NCI-H524 treated with DMSO at 0.1 percent for 48 hours (cell line): ENCODE measurements around the gene CATSPERZ.
"Not testable (repeated sequence)": the region's sequence is repeated elsewhere in the genome, so short reads cannot be mapped to it uniquely, and the experiment has no call there.

Source experiments
- DNase-seq: peaks from one replicate; lab custom pipeline; 2025; lab: John Stamatoyannopoulos, UW

CATSPERZ gene

DNA sequence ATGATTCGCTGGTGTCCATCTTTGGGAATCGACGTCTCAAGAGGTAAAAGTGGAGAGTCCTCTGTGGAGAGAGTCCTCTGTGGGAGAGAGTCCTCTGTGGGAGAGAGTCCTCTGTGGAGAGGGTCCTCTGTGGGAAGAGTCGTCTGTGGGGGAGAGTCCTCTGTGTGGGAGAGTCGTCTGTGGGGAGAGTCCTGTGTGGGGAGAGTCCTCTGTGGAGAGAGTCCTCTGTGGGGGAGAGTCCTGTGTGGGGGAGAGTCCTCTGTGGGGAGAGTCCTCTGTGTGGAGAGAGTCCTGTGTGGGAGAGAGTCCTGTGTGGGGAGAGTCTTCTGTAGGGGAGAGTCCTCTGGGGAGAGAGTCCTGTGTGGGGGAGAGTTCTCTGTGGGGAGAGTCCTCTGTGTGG is 20.9 kb downstream of the CATSPERZ start:
- DNase-seq, result no peak

DNA sequence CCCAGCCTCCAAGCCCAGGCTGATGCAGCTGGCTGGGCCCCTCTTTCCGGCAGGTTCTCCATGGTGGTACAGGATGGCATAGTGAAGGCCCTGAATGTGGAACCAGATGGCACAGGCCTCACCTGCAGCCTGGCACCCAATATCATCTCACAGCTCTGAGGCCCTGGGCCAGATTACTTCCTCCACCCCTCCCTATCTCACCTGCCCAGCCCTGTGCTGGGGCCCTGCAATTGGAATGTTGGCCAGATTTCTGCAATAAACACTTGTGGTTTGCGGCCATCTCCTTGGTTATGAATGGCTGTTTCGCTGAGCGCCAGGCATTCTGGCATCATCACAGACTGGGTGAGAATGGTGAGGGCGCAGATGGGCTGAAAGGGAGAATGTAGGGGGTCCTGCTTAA is 21.4 kb downstream of the CATSPERZ start:
- no peak for DNase-seq

DNA sequence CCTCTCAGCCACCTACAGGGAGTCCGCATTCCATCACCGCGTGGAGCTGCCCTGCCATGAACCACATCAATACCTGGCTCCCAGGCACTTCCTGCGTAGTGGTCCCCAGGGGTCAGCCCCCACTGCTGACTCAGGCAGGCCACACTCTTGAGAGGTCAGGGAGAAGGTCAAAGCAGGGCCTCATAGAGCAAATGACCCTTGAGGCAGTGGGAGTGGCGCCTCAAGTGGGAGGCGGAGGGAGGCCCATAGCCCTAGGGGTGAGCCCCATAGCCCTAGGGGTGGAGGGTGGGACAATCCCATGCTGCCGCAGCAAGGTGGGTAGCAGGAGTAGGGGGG is 22.7 kb downstream of the CATSPERZ start:
- DNase-seq, result no peak

DNA sequence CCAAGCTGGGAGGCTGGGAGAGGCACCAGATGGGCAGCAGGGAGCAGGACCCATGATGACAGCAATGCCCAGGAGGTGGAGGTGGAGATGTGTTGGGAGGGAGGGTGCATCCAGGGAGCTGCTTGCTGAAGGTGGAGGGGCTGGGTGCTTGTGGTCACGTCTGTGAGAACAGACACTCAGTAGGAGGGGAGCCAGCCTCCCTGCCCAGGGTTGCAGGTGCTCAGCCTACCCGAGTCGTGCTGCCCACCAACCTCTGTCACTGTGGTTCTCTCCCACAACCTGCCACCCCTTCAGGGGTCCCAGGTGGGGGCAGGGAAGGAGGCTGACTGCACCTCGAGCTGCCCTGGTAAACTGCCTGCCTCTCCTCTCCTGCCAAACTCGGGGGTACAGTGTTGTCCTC is 23.2 kb downstream of the CATSPERZ start:
- DNase-seq, result no peak

DNA sequence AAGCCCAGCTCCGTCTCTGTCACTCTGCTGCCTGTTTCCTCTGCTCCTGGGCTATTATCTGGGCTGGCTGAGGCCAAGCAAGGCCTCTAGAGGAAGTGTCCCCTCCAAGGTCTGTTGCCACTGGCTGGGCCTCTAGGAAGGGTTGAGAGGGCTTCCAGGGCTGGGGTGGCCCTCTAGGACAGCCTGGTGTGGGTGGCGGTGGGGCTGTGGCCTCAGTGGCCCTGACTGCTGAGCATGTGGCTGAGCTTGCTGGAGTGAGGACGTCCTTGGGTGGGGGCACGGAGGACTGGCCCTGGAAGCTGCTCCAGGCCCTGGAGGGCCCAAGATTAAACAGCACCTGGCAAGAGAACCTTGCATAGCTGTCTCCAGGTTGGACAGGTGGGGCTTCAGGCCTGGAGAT is 23.8 kb downstream of the CATSPERZ start:
- DNase-seq, result not testable (repeated sequence)

DNA sequence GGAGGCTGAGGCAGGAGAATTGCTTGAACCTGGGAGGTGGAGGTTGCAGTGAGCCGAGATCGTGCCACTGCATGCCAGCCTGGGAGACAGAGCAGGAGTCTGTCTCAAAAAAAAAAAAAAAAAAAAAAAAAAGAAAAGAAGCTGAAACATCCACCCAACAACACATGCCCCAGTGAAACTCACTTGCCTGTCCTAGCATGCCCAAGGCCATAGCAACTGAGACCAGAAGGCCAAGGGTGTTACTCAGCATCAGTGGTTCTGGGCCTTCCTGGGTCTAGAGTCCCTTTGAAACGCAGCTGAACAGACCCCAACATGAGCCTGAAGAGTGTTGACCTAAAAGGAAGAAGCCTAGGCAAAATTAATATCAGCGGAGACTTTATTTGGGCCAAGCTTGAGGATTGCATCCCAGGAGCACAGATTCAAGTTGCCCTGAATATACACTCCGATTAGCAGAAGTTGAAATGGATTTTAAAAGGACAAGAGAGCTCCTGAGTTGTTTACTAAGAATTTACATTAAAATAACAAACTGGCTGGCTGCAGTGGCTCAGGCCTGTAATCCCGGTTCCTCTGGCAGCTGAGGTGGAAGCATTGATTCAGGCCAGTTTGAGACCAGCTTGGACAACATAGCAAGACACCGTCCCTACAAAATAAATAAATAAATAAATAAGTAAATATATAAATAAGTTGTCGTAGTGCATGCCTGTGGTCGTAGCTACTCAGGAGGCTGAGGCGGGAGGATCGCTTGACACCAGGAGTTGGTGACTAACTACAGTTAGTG is 24.7 kb downstream of the CATSPERZ start:
- no peak for DNase-seq

DNA sequence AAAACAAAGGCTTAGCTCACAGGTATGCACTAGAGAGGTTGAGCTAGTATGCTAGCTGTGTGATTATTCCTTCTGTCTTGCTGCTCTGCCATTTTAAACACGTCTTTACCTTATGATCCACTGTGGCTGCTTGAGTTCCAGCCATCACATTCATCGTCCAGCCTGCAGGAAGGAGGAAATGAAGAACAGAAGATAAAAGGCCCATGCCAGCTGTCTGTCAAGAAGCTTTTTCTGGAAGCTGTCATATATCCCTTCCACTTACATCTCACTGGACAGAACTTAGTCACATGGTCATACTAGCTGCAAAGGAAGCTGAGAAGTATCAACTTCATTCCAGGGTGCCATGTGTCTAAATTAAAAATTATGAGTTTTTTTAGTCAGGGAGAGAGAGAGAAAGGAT is 27.2 kb downstream of the CATSPERZ start:
- no peak for DNase-seq

DNA sequence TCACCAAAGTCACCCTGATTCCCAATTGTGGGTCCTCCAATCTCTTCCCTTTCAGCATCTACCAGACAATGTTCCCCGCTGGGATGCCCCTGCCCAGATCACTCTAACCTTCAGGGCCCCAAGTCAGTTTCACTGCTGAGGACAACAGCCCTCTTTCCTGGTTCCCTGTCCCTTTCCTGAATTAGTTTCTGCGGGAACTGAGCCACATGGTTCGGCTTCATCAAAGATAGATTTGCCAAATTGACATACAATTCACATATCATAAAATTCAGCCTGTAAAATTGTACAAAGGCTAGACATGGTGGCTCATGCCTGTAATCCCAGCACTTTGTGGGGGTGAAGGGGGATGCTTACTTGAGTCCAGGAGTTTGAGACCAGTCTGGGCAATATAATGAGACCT is 27.8 kb downstream of the CATSPERZ start:
- no peak for DNase-seq

DNA sequence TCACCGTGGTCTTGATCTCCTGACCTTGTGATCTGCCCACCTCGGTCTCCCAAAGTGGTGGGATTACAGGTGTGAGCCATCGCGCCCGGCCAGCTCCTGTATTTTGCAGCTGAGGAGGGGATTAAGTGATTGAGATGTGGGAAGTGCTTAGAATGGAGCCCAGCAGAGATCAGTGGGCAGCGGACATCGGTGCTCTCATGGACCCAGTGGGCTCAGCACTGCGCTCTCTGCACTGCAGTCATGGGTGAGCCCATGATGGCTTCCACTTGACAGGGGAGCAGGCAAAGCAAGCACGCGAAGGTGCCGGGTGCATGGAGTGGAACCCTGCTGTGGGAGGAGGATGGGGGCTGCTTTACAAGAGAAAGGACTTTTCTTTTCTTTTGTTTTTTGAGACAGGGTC is 30.7 kb downstream of the CATSPERZ start:
- no peak for DNase-seq

DNA sequence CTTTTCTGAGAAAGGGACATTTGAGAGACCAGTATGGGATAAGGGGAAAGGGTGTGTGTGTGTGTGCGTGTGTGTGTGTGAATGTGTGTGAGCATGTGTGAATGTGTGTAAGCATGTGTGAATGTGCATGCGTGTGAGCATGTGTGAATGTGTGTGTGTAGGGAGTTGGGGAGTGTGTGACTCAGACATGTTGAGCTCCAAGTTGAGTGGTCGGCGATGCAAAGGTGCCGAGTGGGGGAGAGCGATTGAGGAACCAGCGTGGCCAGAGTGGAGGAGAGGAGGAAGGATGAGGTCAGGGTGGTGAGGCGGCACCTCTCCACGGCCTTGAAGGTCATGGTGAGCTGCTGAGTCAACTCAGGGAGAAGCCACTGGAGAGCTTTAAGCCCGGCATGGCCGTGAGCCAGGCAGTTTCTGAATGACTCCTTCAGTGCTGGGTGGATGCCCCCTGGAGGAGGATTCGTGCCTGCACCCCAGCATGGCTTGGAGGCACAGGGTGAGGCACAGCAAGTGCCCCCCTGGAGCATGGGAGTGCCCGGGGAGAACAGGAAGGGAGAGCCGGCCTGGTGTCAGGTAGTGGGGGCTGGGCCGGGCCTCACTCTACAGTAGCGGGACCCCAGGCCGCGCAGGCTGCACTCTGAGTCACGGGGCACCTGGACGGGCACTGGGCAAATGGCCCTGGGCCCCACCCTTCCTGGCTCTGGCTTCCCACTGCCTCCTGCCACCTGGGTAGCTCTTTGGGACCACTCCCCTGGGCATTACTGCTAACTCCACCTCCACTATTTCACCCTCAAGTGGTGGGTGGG is 31.6 kb downstream of the CATSPERZ start:
- DNase-seq, result no peak

DNA sequence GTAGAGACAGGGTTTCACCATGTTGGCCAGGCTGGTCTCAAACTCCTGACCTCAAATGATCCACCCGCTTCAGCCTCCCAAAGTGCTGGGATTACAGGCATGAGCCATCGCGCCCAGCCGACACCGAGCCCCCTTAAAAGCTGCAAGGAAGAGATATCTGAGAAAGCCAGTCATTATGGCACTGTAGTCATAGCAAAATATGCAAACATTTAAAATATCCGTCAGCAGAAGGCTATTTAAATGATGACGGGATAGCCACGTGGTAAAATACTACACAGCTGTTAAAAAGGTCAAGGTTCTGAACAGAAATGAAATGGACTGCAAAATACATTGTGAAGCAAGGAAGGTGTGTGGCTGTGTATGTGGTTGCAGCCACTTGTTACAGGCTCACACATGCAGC is 33.4 kb downstream of the CATSPERZ start:
- DNase-seq, result no peak

DNA sequence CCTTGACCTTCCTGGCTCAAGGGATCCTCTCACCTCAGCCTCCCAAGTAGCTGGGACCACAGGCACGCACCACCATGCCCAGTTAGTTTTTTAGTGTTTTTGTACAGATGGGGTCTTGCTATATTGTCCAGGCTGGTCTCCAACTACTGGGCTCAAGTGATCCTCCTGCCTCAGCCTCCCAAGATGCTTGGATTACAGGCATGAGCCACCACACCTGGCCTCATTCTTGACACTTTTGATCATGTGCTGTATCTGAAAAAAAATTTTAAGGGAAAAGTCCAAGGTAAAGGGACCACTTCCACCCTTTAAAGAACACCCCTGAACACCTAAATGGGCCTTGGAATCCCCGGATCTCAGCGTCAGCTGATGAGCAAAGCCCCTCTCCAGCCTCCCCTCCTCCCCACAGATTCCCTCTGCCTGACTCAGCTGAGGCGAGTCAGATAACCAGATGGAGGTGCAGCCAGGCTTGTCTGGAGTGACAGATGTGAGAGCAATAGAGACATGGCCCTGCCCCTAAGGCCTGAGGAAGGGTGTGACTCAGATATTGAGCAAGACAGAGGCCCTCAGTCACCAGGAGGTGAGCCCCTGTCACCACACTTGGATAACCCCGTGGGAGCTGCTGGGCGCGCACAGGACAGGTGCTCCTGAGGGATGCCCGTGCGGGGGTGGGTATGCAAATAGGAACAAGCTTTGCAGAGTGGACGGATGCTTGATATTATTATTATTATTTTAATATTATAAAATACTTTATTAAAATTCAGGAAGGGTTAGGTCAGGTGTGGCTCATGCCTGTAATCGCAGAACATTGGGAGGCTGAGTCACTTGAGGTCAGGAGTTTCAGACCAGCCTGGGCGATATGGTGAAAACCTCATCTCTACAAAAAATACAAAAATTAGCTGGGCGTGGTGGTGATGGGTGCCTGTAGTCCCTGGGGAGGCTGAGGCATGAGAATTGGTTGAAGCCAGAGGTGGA is 34.9 kb downstream of the CATSPERZ start:
- DNase-seq, result peak; percentile 92

DNA sequence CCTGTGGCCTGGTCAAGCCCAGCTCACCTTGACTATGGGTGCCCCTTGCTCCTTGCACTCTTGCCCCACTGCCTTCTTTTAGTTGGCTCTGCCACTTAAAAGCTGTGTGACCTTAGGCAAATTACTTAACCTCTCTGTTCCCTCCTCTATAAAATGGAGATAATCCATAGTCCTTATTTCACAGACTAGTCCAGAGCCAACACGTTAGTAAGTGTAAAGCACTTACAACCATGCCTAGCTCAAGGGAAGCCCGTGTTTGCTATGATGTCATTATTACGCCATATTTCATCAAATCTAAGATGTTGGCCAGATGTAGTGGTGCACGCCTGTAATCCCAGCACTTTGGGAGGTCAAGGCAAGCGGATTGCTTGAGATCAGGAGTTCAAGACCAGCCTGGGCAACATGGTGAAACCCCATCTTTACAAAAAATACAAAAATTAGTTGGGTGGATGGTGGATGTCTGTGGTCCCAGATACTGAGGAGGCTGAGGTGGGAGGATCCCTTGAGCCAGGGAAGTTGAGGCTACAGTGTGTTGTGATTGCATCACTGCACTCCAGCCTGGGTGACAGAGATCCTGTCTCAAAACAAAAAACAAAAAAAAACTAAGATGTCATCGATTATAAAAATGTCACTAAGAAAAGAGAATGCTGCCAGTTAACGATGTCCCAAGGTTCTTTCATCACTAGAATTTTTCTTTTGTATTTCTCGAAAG is 37.5 kb downstream of the CATSPERZ start:
- no peak for DNase-seq

DNA sequence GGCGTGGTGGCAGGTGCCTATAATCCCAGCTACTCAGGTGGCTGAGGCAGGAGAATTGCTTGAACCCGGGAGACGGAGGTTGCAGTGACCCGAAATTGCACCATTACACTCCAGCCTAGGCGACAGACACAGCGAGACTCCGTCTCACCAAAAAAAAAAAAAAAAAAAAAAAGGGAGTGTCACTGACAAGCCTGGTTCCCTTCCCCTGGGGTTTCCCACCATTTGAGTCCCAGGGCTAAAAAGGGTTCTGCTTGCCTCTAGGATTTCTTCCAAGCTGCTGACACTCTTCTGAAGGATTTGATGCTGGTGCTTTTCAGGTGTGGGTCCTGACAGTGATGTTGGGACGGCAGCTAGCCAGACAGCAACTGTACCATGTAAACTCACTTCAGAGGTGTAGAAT is 38.6 kb downstream of the CATSPERZ start:
- DNase-seq, result no peak

DNA sequence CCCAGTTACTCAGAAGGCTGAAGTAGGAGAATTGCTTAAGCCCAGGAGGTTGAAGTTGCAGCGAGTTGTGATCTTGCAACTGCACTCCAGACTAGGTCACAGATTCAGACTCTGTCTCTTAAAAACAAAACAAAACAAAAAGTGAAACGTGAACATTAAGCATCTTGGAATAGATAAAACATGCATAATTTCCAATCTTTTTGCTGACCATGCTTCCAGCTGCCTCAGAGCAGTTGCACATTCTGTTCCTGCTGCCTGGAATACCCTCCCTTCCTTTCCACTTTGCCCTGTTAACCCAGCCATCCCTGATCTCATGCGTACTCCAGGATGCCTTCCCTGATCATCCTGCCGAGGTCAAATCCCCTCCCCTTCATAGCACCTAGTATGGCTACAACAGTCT is 39.1 kb downstream of the CATSPERZ start:
- DNase-seq, result no peak

DNA sequence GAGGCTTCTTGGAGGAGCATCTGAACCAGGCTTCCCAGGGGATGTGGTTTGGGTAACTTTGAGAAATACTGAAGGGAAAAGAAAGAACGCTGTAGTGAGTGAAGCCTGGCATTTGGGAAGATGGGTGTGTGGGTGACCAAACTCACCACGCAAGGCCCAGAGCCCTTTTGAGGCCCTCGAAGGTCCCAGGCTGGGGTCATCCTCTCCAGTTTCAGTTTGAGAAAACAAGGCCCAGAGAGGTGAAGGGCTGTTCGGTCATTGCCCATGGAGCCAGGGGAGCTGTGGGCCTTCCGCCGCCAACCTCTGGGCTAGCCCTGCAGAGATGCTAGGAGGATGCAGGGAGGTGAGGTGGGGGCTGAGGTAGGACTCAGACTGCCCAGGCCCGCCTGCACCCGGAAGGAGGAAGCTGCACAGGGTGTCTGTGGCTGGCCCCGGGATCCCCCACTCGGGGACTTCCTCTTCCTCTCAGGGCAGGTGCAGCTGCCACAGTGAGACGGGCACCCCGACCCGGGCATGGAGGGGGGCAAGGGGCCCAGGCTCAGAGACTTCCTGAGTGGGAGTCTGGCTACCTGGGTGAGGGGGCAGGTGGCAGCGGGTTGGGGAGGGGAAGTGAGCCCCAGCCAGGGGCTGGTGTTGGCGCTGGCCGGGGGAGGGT is 39.7 kb downstream of the CATSPERZ start, which contains the start of gene CCDC88B:
Gene CCDC88B, plus strand, starts transcription at position 451 of the 655 bp plus-strand sequence. Its CDS starts 63 bp downstream, at position 514.
- DNase-seq, result no peak

DNA sequence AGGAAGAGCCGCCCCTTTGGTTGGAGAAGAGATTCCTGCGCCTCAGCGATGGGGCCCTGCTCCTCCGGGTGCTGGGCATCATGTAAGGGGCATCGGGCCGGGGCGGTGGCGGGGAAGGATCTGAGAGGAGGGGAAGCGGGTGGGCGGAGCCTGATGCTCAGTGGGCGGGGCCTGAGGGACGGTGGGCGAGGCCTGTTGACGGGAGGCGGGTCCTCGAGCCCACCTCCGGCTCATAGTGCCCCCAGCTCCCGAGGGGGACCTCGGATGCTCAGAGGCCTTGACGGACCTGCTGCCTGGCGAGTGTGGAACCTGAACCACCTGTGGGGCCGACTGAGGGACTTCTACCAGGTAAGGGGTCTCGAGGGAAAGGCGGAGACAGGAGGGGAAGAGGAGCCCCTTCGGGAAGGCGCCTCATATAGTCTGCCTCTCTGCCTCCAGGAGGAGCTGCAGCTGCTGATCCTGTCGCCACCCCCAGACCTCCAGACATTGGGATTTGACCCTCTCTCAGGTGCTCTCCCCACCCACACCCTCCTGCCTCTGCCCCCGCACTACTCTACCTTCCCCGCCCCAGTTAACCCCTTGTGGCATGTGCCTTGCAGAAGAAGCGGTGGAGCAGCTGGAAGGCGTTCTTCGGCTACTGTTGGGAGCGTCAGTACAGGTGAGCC is 40.6 kb downstream of the CATSPERZ start:
- DNase-seq, result no peak

DNA sequence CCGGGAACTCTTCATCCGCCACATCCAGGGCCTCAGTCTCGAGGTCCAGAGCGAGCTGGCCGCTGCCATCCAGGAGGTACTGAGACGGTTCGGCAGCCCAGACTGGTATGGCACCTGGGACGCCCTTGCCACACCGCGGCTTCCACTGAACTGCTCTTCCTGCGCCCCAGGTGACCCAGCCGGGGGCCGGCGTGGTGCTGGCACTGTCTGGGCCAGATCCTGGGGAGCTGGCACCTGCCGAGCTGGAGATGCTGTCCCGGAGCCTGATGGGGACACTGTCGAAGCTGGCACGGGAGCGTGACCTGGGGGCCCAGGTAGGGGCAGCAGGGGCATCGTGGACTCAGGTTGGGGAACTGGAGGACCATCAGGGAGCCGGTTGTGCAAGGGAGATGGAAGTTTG is 41.3 kb downstream of the CATSPERZ start:
- no peak for DNase-seq

DNA sequence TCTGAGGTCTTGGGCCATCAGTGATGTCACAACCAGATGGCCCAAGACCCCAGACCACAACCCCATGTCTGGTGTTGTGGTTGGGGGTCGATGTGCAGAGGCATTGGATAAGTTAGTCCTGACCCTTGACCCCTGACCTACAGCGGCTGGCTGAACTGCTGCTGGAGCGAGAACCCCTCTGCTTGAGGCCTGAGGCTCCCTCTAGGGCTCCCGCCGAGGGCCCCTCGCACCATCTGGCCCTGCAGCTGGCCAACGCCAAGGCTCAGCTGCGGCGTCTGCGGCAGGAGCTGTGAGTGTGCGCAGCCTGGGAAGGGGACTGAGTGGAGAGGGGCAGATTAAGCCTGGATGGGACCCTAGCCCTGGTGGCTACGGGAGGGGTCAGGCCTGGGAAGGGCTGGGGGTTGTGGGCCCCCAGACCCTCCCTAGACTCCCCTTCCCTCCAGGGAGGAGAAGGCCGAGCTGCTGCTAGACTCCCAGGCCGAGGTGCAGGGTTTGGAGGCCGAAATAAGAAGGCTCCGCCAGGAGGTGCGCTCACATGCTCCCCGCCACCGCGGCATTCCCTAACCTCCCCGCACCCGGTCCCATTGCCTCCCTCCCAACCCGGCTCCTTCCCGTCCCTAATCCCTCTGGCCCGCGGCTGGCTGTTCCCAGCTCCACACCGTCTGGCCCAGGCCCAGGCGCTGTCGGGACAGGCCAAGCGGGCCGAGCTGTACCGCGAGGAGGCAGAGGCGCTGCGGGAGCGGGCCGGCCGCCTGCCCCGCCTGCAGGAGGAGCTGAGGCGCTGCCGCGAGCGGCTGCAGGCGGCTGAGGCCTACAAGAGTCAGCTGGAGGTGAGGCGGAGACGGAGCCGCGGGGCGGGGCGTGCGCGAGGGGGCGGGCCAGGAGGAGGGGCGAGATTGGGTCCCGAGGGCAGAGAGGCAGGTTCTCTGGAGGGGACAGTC is 42.0 kb downstream of the CATSPERZ start:
- DNase-seq, result peak; percentile 70
